GM21423 (cell line): ENCODE measurements around the gene RBM8A.

Source experiments
- ATAC-seq: cut with Tn5 transposase; IDR thresholded peaks from one replicate; pipeline ENCODE4 v1.9.1; 2021; ENCODE audit warnings: mild to moderate bottlenecking, moderate library complexity; ENCODE audit not compliant: unreplicated experiment

The RBM8A gene

DNA sequence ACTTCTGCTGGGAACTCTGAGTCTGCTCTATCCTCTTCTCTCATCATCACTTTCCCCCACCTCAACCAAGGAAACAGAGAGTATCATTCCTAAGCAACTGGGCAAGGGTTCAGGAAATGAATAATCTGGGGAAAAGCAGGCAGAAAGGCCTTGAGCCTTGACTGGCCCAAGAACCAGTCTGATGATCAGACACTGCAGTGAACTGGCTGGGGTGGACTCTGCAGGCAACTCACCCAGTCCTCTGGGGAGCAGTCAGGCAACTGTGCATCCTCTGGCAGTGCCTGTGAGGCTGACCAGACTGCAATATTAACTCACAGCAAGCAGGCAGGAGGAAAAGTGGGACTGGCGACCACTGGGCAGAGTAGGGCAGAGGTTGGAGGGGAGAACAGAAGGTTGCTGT, 42.6 kb downstream of the RBM8A start:
- no peak for ATAC-seq

- ATAC-seq: no peak
These were observed 47.5 kb downstream of the RBM8A start for GRCh38 chr1:145879775-145880174.

GRCh38 chr1:145878724-145879123, 48.6 kb downstream of the RBM8A start:
- no peak for ATAC-seq

GRCh38 chr1:145877923-145878486, 49.3 kb downstream of the RBM8A start:
- no peak for ATAC-seq

- ATAC-seq: no peak
These were observed 52.6 kb downstream of the RBM8A start for GRCh38 chr1:145874646-145875045.

DNA sequence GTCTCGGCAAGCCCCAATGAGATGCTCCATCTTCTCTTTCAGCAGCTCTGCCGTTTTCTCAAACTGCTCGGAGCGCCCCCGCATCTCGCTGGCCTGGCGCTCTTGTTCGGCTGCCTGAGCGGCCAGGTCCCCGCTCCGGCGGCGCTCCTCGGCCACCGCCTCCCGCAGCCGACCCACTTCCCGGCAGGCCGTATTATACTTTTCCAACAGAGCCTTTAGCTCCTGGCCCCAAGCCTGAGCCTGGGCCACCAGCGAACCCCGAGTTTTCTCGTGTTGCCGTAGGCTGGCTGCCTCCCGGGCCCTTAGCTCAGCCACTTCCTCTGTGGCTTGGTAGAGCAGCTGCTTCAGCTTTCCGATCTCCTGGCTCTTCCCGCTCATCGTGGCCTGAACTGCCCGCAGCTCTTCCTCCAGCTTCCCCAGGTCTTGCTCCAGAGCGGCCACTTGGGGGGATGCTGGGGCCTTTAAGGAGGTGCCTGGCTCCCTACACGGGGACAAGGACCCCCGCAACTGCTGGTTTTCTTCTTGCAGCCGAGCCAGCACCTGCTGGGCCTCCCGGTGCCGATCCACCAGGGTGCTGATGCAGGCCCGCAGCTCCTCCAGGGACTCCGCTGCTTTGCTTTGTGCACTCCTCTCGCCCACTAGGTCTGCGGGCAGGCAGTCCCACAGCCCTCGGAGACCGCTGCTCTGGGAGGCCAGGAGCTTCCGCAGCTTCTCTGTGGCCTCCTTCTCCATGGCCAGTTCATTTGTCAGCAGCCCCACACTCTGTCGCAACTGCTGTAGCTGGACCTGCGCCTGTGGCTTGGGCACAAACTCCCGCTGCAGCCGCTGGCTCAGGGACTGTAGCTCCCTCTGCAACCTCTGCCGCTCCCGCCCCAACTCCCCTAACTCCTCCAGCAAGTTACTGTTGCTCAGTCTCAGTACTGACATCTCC, 55.0 kb downstream of the RBM8A start:
- no peak for ATAC-seq
